HepG2 (cell line): ENCODE measurements around the gene ATP7B. TPM values are rescaled to one million over a fixed set of nuclear protein-coding genes. Genes with fewer than 3 reads are reported as not detected.
A peak's percentile ranks its signal among the peaks of the same experiment; 100 is the strongest.

Experiments
- ARHGAP35 ChIP-seq: sonication (generic); formaldehyde crosslinking; IDR thresholded peaks from 2 replicates; pipeline ENCODE4 v1.9.0; 2022; ENCODE audit warnings: mild to moderate bottlenecking, inconsistent platforms, moderate library complexity, missing genetic modification reagents, borderline replicate concordance
- ATF7-NPFF ChIP-seq: sonication (generic); formaldehyde crosslinking; IDR thresholded peaks from 2 replicates; pipeline ENCODE4 v1.8.1; 2023; ENCODE audit warnings: mild to moderate bottlenecking, low read depth, missing genetic modification reagents, moderate library complexity
- BRD4 ChIP-seq: sonication (generic); formaldehyde crosslinking; IDR thresholded peaks from 2 replicates; pipeline ENCODE4 v1.4.0; 2020; ENCODE audit warnings: missing genetic modification reagents
- CEBPZ ChIP-seq: IDR thresholded peaks from 2 replicates; pipeline ENCODE4 v1.6.1; 2012; ENCODE audit warnings: low read length, improper control_type of control experiment
- CSRNP1 ChIP-seq: sonication (generic); formaldehyde crosslinking; IDR thresholded peaks from 2 replicates; pipeline ENCODE4 v1.8.1; 2023; ENCODE audit warnings: mild to moderate bottlenecking, missing genetic modification reagents
- E2F1 ChIP-seq: sonication (generic); formaldehyde crosslinking; IDR thresholded peaks from 2 replicates; pipeline ENCODE4 v1.5.0; 2020; ENCODE audit warnings: missing genetic modification reagents
- FIP1L1 ChIP-seq: fragments of 200-400 bp; formaldehyde crosslinking; IDR thresholded peaks from 2 replicates; pipeline ENCODE4 v1.6.1; 2018; ENCODE audit warnings: low read depth, mild to moderate bottlenecking, low read length, moderate library complexity, borderline replicate concordance; ENCODE audit not compliant: insufficient read depth
- HNRNPLL ChIP-seq: fragments of 200-400 bp; formaldehyde crosslinking; IDR thresholded peaks from 2 replicates; pipeline ENCODE4 v1.6.1; 2017; ENCODE audit warnings: mild to moderate bottlenecking, low read depth, low read length; ENCODE audit not compliant: poor library complexity, severe bottlenecking
- MXI1 ChIP-seq: IDR thresholded peaks from 3 replicates; pipeline ENCODE4 v1.6.1; 2012; ENCODE audit warnings: low read depth, low read length, inconsistent platforms, borderline replicate concordance
- SALL2 ChIP-seq: sonication (generic); formaldehyde crosslinking; IDR thresholded peaks from 2 replicates; pipeline ENCODE4 v1.8.1; 2023; ENCODE audit warnings: mild to moderate bottlenecking, missing genetic modification reagents, inconsistent platforms
- SOX6 ChIP-seq, 2 experiments: fragments of 450-650 bp in 1 of 2; sonication (generic) in 1 of 2; formaldehyde crosslinking in 1 of 2; IDR thresholded peaks; 2 replicates each; pipeline versions ENCODE4 v1.4.0 to v1.6.1; 2017 to 2020; ENCODE audit warnings: antibody characterized with exemption in 1 of 2, mild to moderate bottlenecking in 1 of 2, missing genetic modification reagents in 1 of 2
- TAF15 ChIP-seq: fragments of 200-400 bp; formaldehyde crosslinking; IDR thresholded peaks from one replicate; pipeline ENCODE4 v1.6.1; 2018; ENCODE audit warnings: mild to moderate bottlenecking, low read depth, low read length; ENCODE audit not compliant: poor library complexity, severe bottlenecking
- TFDP1 ChIP-seq: IDR thresholded peaks from 2 replicates; pipeline ENCODE4 v1.6.1; 2016; ENCODE audit warnings: missing compliant biosample characterization, missing genetic modification reagents, borderline replicate concordance
- TFDP2 ChIP-seq: sonication (generic); formaldehyde crosslinking; IDR thresholded peaks from 2 replicates; pipeline ENCODE4 v1.4.0; 2020; ENCODE audit warnings: missing genetic modification reagents
- ZFP36L1 ChIP-seq: sonication (generic); formaldehyde crosslinking; IDR thresholded peaks from 2 replicates; pipeline ENCODE4 v1.8.0; 2022; ENCODE audit warnings: mild to moderate bottlenecking, missing genetic modification reagents, moderate library complexity
- ZNF20 ChIP-seq: sonication (generic); formaldehyde crosslinking; IDR thresholded peaks from 2 replicates; pipeline ENCODE4 v1.4.0; 2020; ENCODE audit warnings: mild to moderate bottlenecking, moderate library complexity, missing genetic modification reagents
- ZNF564 ChIP-seq: sonication (generic); formaldehyde crosslinking; IDR thresholded peaks from 2 replicates; pipeline ENCODE4 v1.8.1; 2023; ENCODE audit warnings: mild to moderate bottlenecking, missing genetic modification reagents
- ZNF580 ChIP-seq: IDR thresholded peaks from 2 replicates; pipeline ENCODE4 v1.6.1; 2016; ENCODE audit warnings: low read depth, borderline replicate concordance
- ZNF598 ChIP-seq: sonication (generic); formaldehyde crosslinking; IDR thresholded peaks from 2 replicates; pipeline ENCODE4 v1.5.1; 2020; ENCODE audit warnings: mild to moderate bottlenecking, missing genetic modification reagents, borderline replicate concordance
- polyA plus RNA-seq, 8 experiments: library from polyadenylated mRNA; depleted of rRNA in 3 of 8; stranded (reverse) in 7 of 8; unstranded in 1 of 8; fragments of >200 nt; fragmentation: Illumina TruSeq in 4 of 8; extraction: Trizol in 4 of 8; gene quantifications; 2 replicates each; pipeline versions ENCODE4 v1.2.1 to v1.2.3, GENCODE V29; 2011 to 2016; ENCODE audit warnings: low read depth in 4 of 8, missing spikeins in 1 of 8, mixed read lengths in 1 of 8; ENCODE audit not compliant: insufficient read depth in 1 of 8
- total RNA-seq, 5 experiments: library from RNA; depleted of rRNA; stranded (reverse); fragments of >200 nt; fragmentation: Illumina TruSeq; extraction: Trizol; gene quantifications; 2 replicates each; pipeline ENCODE4 v1.2.3, GENCODE V29; 2016; ENCODE audit warnings: low read depth in 1 of 5

The ATP7B gene
- total and polyA plus RNA-seq, 2 of the 13 experiments (the other 11 are each of a cell fraction or from before 2014, with no cell fraction given), result 31.8 to 57.4 TPM

GRCh38 chr13:51997641-51998330 lies 13.5 kb downstream of the ATP7B start (continued):
- TF ChIP-seq TFDP1, result peak; percentile 57; the same call in 1 of the 2 replicates
- TF ChIP-seq ZNF598 (CRISPR knock-in tag), result peak; percentile 32; the same call in 1 of the 2 replicates
- no peak for TF ChIP-seq FIP1L1
- TF ChIP-seq ARHGAP35 (CRISPR knock-in tag), result no peak
- no peak for TF ChIP-seq TAF15
- TF ChIP-seq ZFP36L1 (CRISPR knock-in tag), result 0 out of 2 replicates have a peak, but pooled peaks have one; percentile 30
- TF ChIP-seq MXI1, result peak; percentile 18; the same call in 1 of the 3 replicates
- no peak for TF ChIP-seq SOX6 (IDR thresholded peaks at IDR 0.05)
- peak; percentile 73 for TF ChIP-seq SOX6 (CRISPR knock-in tag; IDR thresholded peaks at IDR 0.05)
- no peak for TF ChIP-seq BRD4
- TF ChIP-seq TFDP2 (CRISPR knock-in tag), result 0 out of 2 replicates have a peak, but pooled peaks have one; percentile 28
- TF ChIP-seq ZNF20 (CRISPR knock-in tag), result no peak
- TF ChIP-seq CSRNP1, result 0 out of 2 replicates have a peak, but pooled peaks have one; percentile 39
- no peak for TF ChIP-seq ATF7-NPFF (CRISPR knock-in tag)
- TF ChIP-seq ZNF580 (CRISPR knock-in tag), result no peak
- TF ChIP-seq CEBPZ, result no peak
- TF ChIP-seq SALL2 (CRISPR knock-in tag), result no peak
- TF ChIP-seq HNRNPLL, result no peak
- no peak for TF ChIP-seq ZNF564 (CRISPR knock-in tag)
- TF ChIP-seq E2F1, result no peak
